Measurements from ENCODE around the gene ADM2.
A peak's percentile ranks its signal among the peaks of the same experiment; 100 is the strongest.
"Not testable (repeated sequence)": the region's sequence is repeated elsewhere in the genome, so short reads cannot be mapped to it uniquely, and the experiment has no call there.

Gene ADM2

GRCh38 chr22:50532824-50533796 lies 51.8 kb downstream of the ADM2 start:
- in situ Hi-C loops (cut with HindIII; ENCODE audit: low sequenced_read_pairs), result no loop called here
- H3K4me3 ChIP-seq (ENCODE audit: low read depth, low read length), result no peak overlapping the region
- no peak for TF ChIP-seq CTCF (IDR thresholded peaks at IDR 0.05; ENCODE audit: low read depth, low read length)
- no peak for DNase-seq (ENCODE audit: low read depth, low spot score)

GRCh38 chr22:50533856-50534711 lies 52.7 kb downstream of the ADM2 start:
- H3K4me3 ChIP-seq (ENCODE audit: low read depth, low read length); in situ Hi-C loops (cut with HindIII; ENCODE audit: low sequenced_read_pairs): not testable (repeated sequence)
- DNase-seq (ENCODE audit: low read depth, low spot score), result peak; percentile 49

- DNase-seq (ENCODE audit: low read depth, low spot score), result no peak
- no peak overlapping the region for H3K4me3 ChIP-seq (ENCODE audit: low read depth, low read length)
- in situ Hi-C loops (cut with HindIII; ENCODE audit: low sequenced_read_pairs), result no loop called here
- TF ChIP-seq CTCF (IDR thresholded peaks at IDR 0.05; ENCODE audit: low read depth, low read length), result no peak
Observed at GRCh38 chr22:50535113-50535512, 53.8 kb downstream of the ADM2 start.
